AG04449 (cell line): ENCODE measurements around the gene SYCE3.

Source experiments
- CTCF ChIA-PET: fragments of 350-600 bp; formaldehyde crosslinking; extraction: SDS; loops from one replicate; lab custom pipeline; 2021; ENCODE audit warnings: antibody characterized with exemption; lab: Yijun Ruan, JAX
- POLR2A ChIA-PET: fragments of 400-600, 350-600 bp; formaldehyde crosslinking; extraction: SDS; loops from one replicate; lab custom pipeline; 2020; ENCODE audit warnings: antibody characterized with exemption, inconsistent platforms; lab: Yijun Ruan, JAX
- DNase-seq: peaks from one replicate; pipeline ENCODE4 v3.0.0-alpha.2; 2010; ENCODE audit warnings: low read depth, low spot score
- H3K4me3 ChIP-seq: 2 replicates; pipeline ENCODE4 v1.5.1; 2011; ENCODE audit warnings: low read depth, mild to moderate bottlenecking, control low read depth, low read length
- TF ChIP-seq, protein P1 (sequence below): IDR thresholded peaks from one replicate; pipeline ENCODE4 v1.5.1; 2011; ENCODE audit warnings: mild to moderate bottlenecking, moderate library complexity, low read length, control low read depth, inconsistent platforms; ENCODE audit not compliant: insufficient read depth; ENCODE audit errors: missing control alignments

The SYCE3 gene, protein sequence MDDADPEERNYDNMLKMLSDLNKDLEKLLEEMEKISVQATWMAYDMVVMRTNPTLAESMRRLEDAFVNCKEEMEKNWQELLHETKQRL

DNA sequence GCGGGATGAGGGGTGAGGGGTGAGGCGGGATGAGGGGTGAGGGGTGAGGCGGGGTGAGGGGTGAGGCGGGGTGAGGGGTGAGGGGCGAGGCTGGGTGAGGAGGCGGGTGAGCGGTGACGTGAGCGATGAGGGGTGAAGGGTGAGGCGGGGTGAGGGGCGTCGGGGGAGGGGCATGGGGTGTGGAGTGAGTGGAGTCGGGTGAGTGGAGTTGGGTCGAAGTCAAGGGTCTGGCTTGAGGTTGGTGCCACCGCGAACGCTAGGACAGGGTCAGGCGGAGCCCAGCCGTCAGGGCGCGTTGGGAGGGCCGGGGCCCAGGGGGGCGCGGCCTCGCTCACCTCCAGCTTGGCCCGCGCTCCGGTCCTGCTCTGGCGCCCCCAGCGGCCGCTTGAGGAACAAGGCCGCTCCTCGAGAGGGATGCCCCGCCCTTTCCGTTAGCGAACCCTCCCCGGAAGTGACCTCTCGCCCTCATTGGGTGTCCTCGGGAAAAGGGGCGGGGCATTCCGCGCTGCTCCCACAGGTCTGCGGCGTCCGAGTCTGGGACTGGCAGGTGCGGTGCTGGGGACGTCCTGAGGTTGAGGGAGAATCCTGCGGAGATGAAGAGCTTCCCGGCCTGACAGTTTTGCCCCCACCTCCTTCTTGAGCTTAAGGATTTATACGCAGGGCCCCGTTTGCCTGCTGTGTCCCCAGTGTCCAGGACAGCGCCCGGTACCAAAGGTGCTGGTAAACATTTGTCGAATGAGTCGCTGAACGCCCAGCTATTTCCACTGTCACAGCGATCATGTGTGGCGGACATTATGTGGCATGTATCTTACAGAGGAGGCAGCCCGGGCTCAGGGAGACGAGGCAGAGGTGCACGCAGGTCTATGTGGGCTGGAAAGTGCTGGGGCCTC, at the start of gene SYCE3:
SYCE3 (minus strand) TSS at position 397 of the 890 bp plus-strand sequence. CDS start 6,514 bp downstream, outside the sequence.
- peak; percentile 28 for DNase-seq
- TF ChIP-seq, protein P1, sequence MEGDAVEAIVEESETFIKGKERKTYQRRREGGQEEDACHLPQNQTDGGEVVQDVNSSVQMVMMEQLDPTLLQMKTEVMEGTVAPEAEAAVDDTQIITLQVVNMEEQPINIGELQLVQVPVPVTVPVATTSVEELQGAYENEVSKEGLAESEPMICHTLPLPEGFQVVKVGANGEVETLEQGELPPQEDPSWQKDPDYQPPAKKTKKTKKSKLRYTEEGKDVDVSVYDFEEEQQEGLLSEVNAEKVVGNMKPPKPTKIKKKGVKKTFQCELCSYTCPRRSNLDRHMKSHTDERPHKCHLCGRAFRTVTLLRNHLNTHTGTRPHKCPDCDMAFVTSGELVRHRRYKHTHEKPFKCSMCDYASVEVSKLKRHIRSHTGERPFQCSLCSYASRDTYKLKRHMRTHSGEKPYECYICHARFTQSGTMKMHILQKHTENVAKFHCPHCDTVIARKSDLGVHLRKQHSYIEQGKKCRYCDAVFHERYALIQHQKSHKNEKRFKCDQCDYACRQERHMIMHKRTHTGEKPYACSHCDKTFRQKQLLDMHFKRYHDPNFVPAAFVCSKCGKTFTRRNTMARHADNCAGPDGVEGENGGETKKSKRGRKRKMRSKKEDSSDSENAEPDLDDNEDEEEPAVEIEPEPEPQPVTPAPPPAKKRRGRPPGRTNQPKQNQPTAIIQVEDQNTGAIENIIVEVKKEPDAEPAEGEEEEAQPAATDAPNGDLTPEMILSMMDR, result peak; percentile 91
- peak within 1 kb of the TSS; percentile 67 for H3K4me3 ChIP-seq
- POLR2A ChIA-PET, result interaction anchor here (1.3 kb wide), 1 partner anchor 15 kb away, joined by 3 read pairs; no protein-coding TSS in a partner anchor
- CTCF ChIA-PET, result interaction anchor here (0.6 to 5.1 kb wide), 27 partner anchors 7 to 93 kb away, joined by 3 to 124 read pairs (median 5); partner anchors contain the start of genes ARSA, CHKB, CPT1B and KLHDC7B

DNA sequence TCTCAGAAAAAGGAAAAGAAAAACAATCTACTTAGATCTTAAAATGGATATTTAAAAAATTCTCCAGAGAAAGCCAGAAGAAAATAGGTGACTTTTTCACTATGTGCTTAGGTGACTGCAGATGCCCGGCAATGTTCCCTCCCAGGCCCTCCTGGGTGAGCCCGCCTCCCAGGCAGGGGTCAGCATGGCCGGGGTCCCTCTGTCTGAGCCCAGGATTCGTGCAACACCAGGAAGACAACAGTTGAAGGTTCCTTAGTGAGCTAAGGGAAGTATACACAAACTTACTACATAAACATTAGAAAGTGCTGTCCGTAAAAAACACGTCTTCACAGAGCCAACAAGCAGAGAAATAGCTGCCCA, 49.4 kb upstream of the SYCE3 start:
- ChIA-PET POLR2A (no interaction called here), CTCF (interaction anchor here (2.0 kb wide), 1 partner anchor 9 kb away, joined by 10 read pairs; no protein-coding TSS in a partner anchor)
- TF ChIP-seq, protein P1, result no peak
- H3K4me3 ChIP-seq, result no peak overlapping the region
- no peak for DNase-seq

DNA sequence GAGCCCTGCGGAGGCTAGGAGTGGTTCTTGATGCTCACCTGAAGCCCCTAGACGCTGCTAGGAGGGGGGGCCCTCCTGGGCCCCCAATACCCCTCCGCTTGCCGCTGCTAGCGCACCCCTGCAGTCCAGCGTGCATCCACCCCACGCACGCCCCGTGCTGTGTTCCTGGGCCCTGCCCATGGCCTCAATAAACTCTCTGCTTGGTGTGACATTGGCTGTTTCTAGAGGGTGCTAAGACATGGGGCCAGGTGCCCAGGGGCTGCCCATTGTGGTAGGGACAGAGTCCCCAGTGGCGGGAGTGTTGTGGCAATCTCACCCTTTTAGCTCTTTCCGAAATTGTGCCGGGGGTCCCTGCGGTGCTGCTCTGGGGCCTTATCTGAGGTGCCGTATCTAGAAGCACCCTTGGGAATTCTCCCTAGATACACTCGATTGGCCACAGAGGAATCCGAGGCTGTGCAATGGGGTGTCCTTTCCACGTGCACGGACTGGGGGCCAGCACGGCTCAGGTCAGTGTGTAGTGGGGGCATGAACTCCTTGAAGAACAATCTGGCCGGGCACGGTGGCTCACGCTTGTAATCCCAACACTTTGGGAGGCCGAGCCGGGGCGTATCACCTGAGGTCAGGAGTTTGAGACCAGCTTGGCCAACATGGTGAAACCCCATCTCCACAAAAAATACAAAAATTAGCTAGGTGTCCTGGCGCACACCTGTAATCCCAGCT, 48.8 kb upstream of the SYCE3 start:
- no peak overlapping the region for H3K4me3 ChIP-seq
- TF ChIP-seq, protein P1, result no peak
- no peak for DNase-seq
- ChIA-PET POLR2A (no interaction called here), CTCF (interaction anchor here (2.0 kb wide), 1 partner anchor 9 kb away, joined by 10 read pairs; no protein-coding TSS in a partner anchor)

DNA sequence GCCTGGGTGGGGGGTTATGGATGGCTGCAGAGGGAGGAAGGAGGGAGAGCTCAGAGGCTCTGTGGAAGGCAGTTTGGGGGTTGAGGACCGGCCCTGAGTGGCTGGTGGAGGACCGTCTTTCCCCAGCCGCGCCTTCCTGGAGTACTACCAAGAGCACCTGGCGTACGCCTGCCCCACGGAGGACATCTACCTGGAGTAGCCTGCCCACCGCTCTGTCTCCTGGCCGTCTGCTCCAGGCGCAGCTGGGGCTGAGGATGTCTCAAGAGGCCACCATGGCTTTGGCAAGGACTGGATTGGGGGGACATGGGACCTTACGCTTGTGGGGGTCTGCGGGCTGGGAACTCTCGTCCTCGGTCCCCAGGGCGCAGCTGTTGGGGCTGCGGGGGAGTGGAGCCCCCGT, 47.9 kb upstream of the SYCE3 start:
- POLR2A ChIA-PET, result no interaction called here
- H3K4me3 ChIP-seq, result no peak overlapping the region
- CTCF ChIA-PET, result interaction anchor here (2.7 kb wide), 1 partner anchor 11 kb away, joined by 9 read pairs; no protein-coding TSS in a partner anchor
- no peak for DNase-seq
- TF ChIP-seq, protein P1, result no peak

DNA sequence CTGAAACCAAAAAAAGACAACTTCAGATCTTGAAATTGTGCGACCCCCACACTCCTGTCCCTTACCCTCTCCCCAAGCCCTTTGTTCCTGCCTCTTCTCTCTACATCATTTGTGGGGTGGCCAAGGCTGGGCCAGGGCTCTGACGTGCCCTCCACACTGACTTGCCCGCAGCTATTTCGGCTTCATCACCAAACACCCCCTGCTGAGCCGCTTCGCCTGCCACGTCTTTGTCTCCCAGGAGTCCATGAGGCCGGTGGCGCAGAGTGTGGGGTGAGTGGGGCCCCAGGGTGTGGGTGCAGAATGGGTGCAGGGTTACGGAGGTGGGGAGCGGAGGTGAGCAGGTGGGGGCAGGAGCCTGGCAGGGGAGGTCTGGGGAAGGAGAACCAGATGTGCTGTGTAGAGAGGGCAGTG, 47.3 kb upstream of the SYCE3 start:
- POLR2A ChIA-PET, result no interaction called here
- CTCF ChIA-PET, result interaction anchor here (2.7 kb wide), 1 partner anchor 11 kb away, joined by 9 read pairs; no protein-coding TSS in a partner anchor
- TF ChIP-seq, protein P1, result no peak
- no peak overlapping the region for H3K4me3 ChIP-seq
- no peak for DNase-seq
